Neural cell (in vitro differentiated cells): Measurements from ENCODE around the gene CCDC182. TPM values are rescaled to one million over a fixed set of nuclear protein-coding genes. Genes with fewer than 3 reads are reported as not detected.

Experiments used
- H2AFZ ChIP-seq: fragments of 200-600, 300-800 bp; sonication (generic), shearing (Covaris generic); 2 replicates; pipeline ENCODE4 v1.6.0; 2014; ENCODE audit warnings: low read depth, mild to moderate bottlenecking, antibody characterized with exemption, low read length, moderate library complexity
- H3F3A ChIP-seq: fragments of 200-600 bp; shearing (Covaris generic); 2 replicates; pipeline ENCODE4 v1.6.1; 2016; ENCODE audit warnings: mild to moderate bottlenecking, moderate library complexity, mixed read lengths, antibody characterized with exemption, low read length; ENCODE audit not compliant: insufficient read depth, poor library complexity, severe bottlenecking
- H3K27ac ChIP-seq: fragments of 200-600, 300-800 bp; sonication (generic), shearing (Covaris generic); 2 replicates; pipeline ENCODE4 v1.5.1; 2014; ENCODE audit warnings: mild to moderate bottlenecking, low read length, moderate library complexity
- H3K27me3 ChIP-seq: fragments of 300-800, 200-600 bp; sonication (generic), shearing (Covaris generic); 2 replicates; pipeline ENCODE4 v1.6.0; 2014; ENCODE audit warnings: mild to moderate bottlenecking, low read depth, low read length, moderate library complexity; ENCODE audit not compliant: insufficient read depth
- H3K36me3 ChIP-seq: fragments of 300-800, 200-600 bp; sonication (generic), shearing (Covaris generic); 2 replicates; pipeline ENCODE4 v1.5.1; 2014; ENCODE audit warnings: mild to moderate bottlenecking, antibody characterized with exemption, low read length, moderate library complexity; ENCODE audit not compliant: insufficient read depth
- H3K4me2 ChIP-seq: fragments of 300-800, 200-600 bp; sonication (generic), shearing (Covaris generic); 2 replicates; pipeline ENCODE4 v1.6.0; 2014; ENCODE audit warnings: mild to moderate bottlenecking, low read length
- H3K4me3 ChIP-seq: fragments of 300-800, 200-600 bp; sonication (generic), shearing (Covaris generic); 2 replicates; pipeline ENCODE4 v1.5.1; 2014; ENCODE audit warnings: mild to moderate bottlenecking, low read length, moderate library complexity
- H3K79me2 ChIP-seq: fragments of 200-600 bp; shearing (Covaris generic); replicated peaks from 2 replicates; pipeline ENCODE4 v1.6.0; 2014; ENCODE audit warnings: mild to moderate bottlenecking, low read length, moderate library complexity; ENCODE audit not compliant: insufficient read depth
- H3K9ac ChIP-seq: fragments of 300-800, 200-600 bp; sonication (generic), shearing (Covaris generic); 2 replicates; pipeline ENCODE4 v1.6.1; 2016; ENCODE audit warnings: mild to moderate bottlenecking, low read length, mixed read lengths
- H3K9me2 ChIP-seq: fragments of 200-600 bp; shearing (Covaris generic); 2 replicates; pipeline ENCODE4 v1.6.1; 2016; ENCODE audit warnings: mild to moderate bottlenecking, low read length, mixed read lengths; ENCODE audit not compliant: insufficient read depth
- H3K9me3 ChIP-seq: fragments of 200-600, 300-800 bp; sonication (generic), shearing (Covaris generic); 2 replicates; pipeline ENCODE4 v1.6.1; 2016; ENCODE audit warnings: mild to moderate bottlenecking, mixed run types, low read length, moderate library complexity, mixed read lengths
- H4K20me1 ChIP-seq: fragments of 200-600 bp; shearing (Covaris generic); 2 replicates; pipeline ENCODE4 v1.6.1; 2016; ENCODE audit warnings: mild to moderate bottlenecking, mixed run types; ENCODE audit not compliant: insufficient read depth
- CTCF ChIP-seq: fragments of 450-650 bp; IDR thresholded peaks from 2 replicates; pipeline ENCODE4 v1.5.1; 2014; ENCODE audit warnings: antibody characterized with exemption, mild to moderate bottlenecking, moderate library complexity; ENCODE audit not compliant: poor library complexity, severe bottlenecking
- EP300 ChIP-seq: fragments of 450-650 bp; conservative IDR thresholded peaks from 2 replicates; pipeline ENCODE4 v1.6.1; 2014; ENCODE audit warnings: antibody characterized with exemption, mild to moderate bottlenecking, moderate library complexity; ENCODE audit not compliant: poor library complexity, severe bottlenecking
- EZH2 ChIP-seq: fragments of 200-600, 300-800 bp; shearing (Covaris generic), sonication (generic); IDR thresholded peaks from 2 replicates; pipeline ENCODE4 v1.6.1; 2014; ENCODE audit warnings: antibody characterized with exemption, low read length, borderline replicate concordance, mild to moderate bottlenecking; ENCODE audit not compliant: insufficient read depth, poor library complexity, severe bottlenecking
- MXI1 ChIP-seq: fragments of 450-650 bp; conservative IDR thresholded peaks from 2 replicates; pipeline ENCODE4 v1.6.1; 2014; ENCODE audit warnings: antibody characterized with exemption, mild to moderate bottlenecking; ENCODE audit not compliant: poor library complexity, severe bottlenecking
- POLR2AphosphoS5 ChIP-seq: IDR thresholded peaks from 2 replicates; pipeline ENCODE4 v1.6.1; 2012
- RAD21 ChIP-seq: fragments of 450-650 bp; conservative IDR thresholded peaks from 2 replicates; pipeline ENCODE4 v1.6.1; 2014; ENCODE audit warnings: antibody characterized with exemption, mild to moderate bottlenecking, moderate library complexity
- SMC3 ChIP-seq: fragments of 450-650 bp; conservative IDR thresholded peaks from 2 replicates; pipeline ENCODE4 v1.6.1; 2014; ENCODE audit warnings: antibody characterized with exemption, mild to moderate bottlenecking, moderate library complexity; ENCODE audit not compliant: poor library complexity
- TAF1 ChIP-seq: IDR thresholded peaks from 2 replicates; pipeline ENCODE4 v1.6.1; 2012; ENCODE audit warnings: low read depth
- polyA plus RNA-seq: library from polyadenylated mRNA; depleted of rRNA; stranded (reverse); fragments of >200 nt; gene quantifications from 2 replicates; pipeline ENCODE4 v1.2.3, GENCODE V29; 2014
- TF ChIP-seq, protein P1 (sequence below): IDR thresholded peaks from 2 replicates; pipeline ENCODE4 v1.6.1; 2012; ENCODE audit warnings: borderline replicate concordance

The CCDC182 gene
- polyA plus RNA-seq, 1 donor from 2014 or later = not detected

GRCh38 chr17:57714665-57715180, 30.4 kb downstream of the CCDC182 start:
- no peak overlapping the region for H3K27ac ChIP-seq
- no peaks in the 10 kb centered on the region for H3K9me3 ChIP-seq
- H3F3A ChIP-seq = no peaks in the 10 kb centered on the region
- H2AFZ ChIP-seq = no peak overlapping the region
- no peak for TF ChIP-seq EP300
- TF ChIP-seq RAD21 = no peak
- TF ChIP-seq TAF1 = no peak
- no peak for TF ChIP-seq SMC3
- no peak for TF ChIP-seq MXI1
- TF ChIP-seq, protein P1, sequence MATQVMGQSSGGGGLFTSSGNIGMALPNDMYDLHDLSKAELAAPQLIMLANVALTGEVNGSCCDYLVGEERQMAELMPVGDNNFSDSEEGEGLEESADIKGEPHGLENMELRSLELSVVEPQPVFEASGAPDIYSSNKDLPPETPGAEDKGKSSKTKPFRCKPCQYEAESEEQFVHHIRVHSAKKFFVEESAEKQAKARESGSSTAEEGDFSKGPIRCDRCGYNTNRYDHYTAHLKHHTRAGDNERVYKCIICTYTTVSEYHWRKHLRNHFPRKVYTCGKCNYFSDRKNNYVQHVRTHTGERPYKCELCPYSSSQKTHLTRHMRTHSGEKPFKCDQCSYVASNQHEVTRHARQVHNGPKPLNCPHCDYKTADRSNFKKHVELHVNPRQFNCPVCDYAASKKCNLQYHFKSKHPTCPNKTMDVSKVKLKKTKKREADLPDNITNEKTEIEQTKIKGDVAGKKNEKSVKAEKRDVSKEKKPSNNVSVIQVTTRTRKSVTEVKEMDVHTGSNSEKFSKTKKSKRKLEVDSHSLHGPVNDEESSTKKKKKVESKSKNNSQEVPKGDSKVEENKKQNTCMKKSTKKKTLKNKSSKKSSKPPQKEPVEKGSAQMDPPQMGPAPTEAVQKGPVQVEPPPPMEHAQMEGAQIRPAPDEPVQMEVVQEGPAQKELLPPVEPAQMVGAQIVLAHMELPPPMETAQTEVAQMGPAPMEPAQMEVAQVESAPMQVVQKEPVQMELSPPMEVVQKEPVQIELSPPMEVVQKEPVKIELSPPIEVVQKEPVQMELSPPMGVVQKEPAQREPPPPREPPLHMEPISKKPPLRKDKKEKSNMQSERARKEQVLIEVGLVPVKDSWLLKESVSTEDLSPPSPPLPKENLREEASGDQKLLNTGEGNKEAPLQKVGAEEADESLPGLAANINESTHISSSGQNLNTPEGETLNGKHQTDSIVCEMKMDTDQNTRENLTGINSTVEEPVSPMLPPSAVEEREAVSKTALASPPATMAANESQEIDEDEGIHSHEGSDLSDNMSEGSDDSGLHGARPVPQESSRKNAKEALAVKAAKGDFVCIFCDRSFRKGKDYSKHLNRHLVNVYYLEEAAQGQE = no peak
- TF ChIP-seq POLR2AphosphoS5 = no peak
- no peak for TF ChIP-seq EZH2
- no peaks in the 10 kb centered on the region for H3K27me3 ChIP-seq
- H3K4me3 ChIP-seq = no peak overlapping the region
- no peak overlapping the region for H3K4me2 ChIP-seq
- no peak overlapping the region for H3K9ac ChIP-seq
- no peaks in the 10 kb centered on the region for H3K9me2 ChIP-seq
- no peaks in the 10 kb centered on the region for H4K20me1 ChIP-seq
- H3K36me3 ChIP-seq = no peaks in the 10 kb centered on the region
- H3K79me2 ChIP-seq = no peaks in the 10 kb centered on the region

DNA sequence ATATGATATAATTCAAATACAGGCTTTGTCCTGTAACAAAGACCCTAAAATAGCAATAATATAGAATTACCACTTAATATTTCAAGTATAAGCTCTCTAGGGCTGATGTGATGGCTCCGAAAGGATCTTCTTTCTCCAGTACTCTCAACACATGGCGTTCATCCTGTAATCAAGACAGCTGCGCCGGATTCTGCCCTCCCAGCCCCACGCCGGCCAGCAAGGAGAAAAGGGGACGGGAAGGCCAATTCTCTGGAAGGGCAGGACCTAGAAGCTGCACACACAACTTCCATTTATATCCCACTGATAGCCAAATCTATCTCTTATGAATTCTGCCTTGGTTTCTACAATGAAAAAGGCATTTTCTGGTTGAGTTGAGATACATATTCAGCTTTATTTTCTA, 32.0 kb downstream of the CCDC182 start:
- Histone ChIP-seq H3K79me2 (no peaks in the 10 kb centered on the region), H3K9ac (no peak overlapping the region), H3K27ac (no peak overlapping the region), H3K4me3 (no peak overlapping the region), H4K20me1 (no peaks in the 10 kb centered on the region), H3K4me2 (no peak overlapping the region), H3F3A (no peaks in the 10 kb centered on the region), H3K9me3 (no peaks in the 10 kb centered on the region), H2AFZ (no peak overlapping the region), H3K36me3 (no peaks in the 10 kb centered on the region), H3K9me2 (no peaks in the 10 kb centered on the region), H3K27me3 (no peaks in the 10 kb centered on the region)
- TF ChIP-seq CTCF (no peak), POLR2AphosphoS5 (no peak), EP300 (no peak), MXI1 (no peak), SMC3 (no peak), TAF1 (no peak), RAD21 (no peak), EZH2 (no peak)
- TF ChIP-seq, protein P1 = no peak
